HG02642 (cell line): ENCODE measurements around the gene PFKP.

Experiments used
- ATAC-seq: cut with Tn5 transposase; IDR thresholded peaks from one replicate; pipeline ENCODE4 v1.9.1; 2021; ENCODE audit warnings: mild to moderate bottlenecking; ENCODE audit not compliant: unreplicated experiment, poor library complexity

Gene PFKP

DNA sequence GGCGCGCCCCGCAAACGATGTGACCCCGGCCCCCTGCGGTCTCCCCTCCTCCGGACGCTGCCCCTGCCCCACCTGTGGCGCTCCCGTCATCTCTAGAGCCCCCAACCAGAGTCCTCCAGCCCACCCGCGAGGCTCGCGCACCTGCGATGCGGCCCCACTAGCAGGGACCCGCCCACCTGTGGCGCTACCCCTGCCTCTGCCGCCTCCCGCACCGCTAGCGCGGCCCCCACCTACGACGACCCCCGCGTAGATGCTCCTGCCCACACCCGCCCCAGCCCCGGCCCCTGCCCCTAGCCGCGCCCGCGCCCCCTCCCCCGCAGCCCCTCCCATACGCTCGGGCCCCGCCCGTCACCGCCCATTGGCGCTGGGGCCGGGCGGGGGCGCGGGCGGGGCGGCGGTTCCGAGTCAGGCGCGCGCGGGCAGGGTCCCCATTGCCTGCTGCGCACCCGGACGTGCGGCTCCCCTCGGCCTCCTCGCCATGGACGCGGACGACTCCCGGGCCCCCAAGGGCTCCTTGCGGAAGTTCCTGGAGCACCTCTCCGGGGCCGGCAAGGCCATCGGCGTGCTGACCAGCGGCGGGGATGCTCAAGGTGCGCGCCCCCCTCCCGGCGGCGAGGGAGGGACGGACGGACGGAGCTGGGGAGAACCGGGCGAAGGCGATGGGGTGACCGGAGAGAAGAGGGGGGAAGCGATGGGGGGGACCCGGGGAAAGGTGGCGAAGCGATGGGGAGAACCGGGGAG lies at the start of gene PFKP:
Gene PFKP, plus strand, starts transcription at position 431 of the 741 bp plus-strand sequence. Its CDS starts 48 bp downstream, at position 479.
- ATAC-seq: peak; percentile 49

DNA sequence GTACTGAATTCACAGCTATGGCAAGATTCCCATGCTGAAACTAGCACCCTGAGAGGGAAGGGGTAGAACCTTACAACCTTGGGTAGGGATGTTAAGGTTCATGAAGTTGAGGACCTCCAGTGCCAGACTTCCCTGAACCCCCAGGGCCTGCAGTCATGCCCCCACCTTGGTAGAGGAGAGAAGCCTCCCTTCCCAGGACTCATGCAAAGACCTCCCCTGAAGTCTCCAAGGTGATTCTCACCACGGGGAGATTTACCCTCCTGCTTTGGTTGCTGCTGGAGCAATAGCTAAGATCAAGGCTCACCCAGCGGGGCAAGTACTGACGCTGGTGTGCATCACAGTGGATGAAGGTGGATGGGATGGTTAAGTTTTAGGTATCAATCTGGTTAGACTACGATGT lies 49.1 kb upstream of the PFKP start:
- ATAC-seq: no peak

DNA sequence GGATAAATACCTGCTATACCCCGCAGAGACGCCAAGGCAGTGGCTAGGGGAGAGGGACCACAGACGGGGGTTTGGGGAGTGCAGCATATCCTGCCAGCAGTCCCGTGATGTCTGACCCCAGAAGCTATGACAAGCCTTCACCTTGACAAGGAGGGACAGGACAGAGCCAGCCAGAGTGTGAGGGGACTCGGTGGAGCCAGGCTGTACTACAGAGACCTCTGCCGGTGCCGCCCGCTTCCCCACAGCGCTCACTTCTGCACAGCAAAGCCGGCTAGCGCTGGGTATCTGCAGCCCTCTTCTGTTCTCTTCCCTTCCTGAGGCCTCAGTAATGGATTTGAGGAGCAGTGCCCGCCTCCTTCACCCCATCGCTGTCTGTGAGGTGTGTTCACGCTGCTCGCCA lies 47.0 kb upstream of the PFKP start:
- ATAC-seq: no peak

DNA sequence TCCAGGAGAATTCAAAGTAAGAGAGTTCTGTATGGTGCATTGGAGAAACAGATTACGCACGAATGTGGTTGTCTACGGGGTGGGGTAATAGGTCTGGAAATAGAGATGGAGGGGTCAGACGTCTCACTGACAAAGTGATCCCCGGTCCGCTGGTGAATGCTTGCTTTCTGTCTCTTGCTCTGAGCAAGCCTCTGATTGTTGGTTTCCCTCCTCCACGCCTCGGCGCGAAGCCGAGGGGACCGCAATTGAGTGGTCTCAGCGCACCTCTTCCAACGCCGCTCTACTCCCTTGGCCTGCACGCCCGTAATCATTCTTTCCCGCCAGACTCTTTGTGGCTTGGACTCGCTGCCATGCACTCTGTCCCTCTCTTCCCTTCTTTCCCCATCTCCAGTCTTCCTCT lies 46.5 kb upstream of the PFKP start:
- ATAC-seq: no peak

DNA sequence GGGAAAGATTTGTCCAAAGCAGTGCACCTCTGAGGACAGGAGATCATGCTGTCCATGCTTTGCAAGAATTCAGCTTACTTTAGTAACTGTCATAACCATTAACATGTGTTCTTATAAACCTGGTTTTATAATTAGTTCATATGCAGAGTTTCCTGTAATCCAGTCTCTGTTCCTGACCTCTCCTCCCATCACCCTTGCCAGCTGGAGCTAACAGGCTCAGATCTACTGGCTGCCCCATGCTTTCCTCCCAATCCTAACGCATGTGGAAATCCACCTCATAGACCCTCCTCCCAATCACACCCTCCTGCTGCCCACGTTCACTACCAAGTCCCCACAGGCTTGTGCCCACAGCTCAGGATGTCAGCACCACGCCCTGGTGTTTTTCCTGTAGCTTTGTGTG lies 45.3 kb upstream of the PFKP start:
- ATAC-seq: no peak

DNA sequence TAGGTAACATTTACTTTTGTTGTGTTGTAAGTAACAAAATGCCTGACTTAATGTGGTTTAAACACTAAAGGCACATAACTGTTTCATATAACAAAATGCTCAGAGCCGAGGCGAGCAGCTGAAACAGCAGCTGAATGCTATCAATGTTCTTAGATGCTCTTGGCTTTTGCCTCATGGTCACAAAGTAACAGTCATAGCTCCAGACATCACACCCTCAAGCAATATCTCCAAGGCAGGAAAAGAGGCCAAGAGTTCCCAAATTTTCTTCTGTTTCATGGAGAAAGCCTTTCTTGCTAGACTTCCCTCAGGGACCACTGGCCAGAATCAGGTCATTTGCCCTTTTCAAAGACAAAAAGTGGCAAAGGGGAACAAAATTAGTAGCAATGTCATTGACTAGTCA lies 43.5 kb upstream of the PFKP start:
- ATAC-seq: no peak

DNA sequence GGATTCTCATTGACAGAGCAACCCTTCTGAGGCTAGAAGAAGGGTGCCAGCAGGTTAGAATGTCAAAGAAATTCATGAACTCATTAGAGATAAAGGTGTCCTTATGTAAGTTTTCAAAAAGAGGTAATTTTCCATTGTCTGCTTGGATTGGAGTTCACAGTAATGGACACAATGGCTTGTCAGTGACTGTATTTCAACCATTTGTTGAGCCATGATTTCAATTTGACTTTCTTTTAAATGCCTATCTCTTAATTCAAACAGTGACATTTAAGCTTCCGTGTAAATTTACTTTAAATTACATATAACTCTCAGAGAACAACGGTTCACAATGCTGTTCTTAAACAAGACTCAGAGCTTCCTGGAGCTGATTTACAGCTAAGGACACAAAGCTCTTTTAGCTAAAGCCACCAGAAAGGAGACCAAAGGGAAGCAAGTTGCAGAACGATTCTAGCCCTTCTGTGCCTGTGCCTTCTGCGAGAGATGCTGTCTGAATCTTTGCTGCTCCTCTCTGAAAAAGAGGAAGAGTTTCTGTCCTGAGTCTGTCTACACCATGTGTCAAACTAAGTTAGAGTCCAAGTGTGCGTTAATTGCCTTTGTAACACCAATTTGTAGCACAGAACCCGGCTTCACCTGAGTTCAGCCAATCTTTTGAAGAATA lies 42.2 kb upstream of the PFKP start:
- no peak for ATAC-seq

DNA sequence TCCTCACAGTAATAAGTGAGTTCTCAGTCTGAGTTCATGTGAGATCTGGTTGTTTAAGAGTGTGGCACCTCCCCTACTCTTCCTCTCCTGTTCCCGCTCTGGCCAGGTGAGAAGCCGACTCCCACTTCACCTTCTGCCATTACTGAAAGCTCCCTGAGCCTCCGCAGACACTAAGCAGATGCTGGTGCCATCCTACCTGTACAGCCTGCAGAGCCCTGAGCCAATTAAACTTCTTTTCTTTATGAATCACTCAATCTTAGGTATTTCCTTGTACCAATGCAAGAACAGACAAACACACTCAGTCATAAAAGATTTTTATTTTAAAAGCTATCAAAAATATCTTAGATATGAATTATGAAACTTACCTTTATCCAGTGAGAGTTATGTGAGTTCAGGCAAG lies 39.5 kb upstream of the PFKP start:
- no peak for ATAC-seq

DNA sequence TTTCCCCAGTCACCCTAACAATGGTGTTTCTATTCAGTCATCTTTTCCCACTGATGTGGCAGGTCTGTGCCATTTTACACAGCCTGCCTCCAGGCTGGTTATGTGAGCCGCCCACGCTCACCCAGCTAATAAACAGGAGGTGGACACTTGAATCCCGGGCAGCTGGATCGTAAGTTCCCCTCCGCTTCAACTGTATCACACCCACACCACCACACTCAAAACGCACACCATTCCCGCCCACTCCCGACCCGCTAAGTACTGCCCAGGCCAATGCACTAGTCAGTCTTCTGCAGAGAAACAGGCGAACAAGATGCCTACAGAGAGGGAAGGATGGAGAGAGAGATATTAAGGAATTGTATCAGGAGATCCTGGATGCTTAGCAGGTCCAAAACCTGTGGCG lies 38.9 kb upstream of the PFKP start:
- no peak for ATAC-seq

DNA sequence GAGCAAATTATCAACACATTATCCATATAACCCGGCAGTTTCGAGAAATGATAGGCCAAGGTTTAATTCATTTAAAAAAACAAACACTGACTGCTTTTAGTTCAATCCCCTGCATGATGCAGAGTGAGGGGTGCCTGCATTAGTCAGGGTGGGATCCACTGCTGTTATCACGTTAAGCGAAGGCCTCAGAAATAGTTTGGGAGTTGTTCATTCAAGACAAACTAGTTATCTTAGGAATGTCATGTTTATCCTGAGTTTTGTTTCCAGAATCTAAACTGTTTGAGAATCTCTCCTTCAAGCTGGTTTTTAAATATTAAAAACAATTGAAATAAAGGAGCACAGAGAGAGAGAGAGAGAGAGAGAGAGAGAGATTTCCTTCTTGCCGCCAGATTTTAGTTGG lies 36.6 kb upstream of the PFKP start:
- no peak for ATAC-seq

DNA sequence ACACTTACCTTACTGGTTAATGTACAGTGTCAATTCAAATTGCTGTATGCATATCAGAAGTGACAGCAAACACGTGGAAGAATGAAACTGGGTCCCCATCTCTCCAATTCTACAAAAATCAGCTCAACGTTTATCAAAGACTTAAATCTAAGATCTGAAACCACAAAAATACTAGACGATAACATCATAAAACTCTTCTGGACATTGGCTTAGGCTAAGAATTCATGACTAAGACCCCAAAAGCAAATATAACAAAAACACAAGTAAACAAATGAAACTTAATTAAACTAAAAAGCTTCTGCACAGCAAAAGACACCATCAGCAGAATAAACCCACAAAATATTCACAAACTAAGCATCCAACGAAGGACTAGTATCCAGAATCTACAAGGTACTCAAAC lies 35.9 kb upstream of the PFKP start:
- ATAC-seq: no peak

DNA sequence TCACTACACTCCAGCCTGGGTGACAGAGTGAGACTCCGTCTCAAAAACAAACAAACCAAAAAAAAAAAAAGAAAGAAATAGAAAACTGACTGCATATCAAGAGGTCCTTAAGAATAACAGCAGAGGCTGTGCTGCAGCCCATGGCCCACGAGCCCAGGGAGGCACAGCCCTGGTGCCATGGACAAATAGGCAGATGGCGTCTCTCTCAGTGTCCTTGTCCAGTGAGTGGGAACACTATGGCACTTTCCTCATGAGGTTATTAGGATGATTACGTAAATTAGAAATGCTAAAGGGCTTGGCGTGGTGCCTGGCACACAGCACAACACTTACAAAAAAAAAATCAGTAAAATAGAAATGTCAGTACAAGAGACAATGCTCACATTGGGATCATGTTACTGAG lies 33.4 kb upstream of the PFKP start:
- ATAC-seq: no peak

DNA sequence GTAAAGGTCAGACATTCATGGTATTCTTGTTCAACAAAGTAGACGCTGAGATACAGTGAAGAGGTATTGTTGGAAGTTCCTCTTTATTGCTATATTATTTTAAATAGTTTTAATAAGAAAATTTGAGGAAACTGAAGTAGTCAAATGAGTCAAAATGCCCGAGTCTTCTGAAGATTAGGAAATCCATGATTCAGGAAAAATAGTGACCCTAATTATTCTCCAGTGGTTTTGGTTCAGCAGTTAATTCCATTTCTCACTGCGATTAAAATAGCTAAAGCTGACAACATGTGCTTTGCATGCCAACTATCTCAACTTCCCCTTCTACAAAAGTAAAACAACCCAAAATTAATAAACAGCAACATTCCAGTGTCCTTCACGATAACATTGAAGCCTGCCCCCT lies 32.7 kb upstream of the PFKP start:
- ATAC-seq: no peak

DNA sequence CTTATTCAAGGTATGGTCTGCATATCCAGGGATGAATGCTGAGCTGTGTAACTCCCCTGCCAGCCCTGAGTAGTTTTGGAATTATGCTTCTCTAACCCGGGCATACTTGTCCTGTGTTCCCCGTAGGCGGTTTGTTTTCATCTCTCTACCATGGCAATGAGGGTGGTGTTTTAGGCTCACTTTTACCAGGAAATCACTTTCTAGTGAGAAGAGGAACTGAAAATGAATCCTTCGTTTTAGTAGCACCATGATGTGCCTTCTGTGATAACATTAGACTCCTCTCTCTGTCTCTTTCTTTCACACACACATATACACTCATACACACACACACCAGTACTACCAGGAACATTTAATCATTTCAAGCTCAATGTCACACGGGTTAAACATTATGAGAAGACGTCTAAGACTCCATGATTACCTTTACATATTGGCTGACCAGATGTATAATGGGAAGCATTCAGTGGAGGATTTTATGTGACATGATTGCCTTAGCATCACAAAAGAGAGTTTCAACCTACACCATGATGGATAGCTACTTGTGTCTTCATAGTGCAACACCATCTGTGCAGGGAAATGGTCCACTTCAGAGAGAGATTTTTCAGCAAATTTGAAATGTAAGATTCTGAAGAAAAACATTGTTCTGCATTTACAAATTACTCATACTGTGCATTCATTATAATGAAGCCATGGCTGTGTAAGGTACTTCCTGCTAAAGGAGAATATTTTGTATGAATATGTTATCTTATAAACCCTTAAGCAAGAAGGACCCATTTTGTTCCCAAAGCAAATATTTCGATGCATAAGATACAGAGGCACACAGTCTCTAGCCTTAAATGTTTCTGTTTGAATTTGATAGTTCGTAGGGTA lies 31.0 kb upstream of the PFKP start:
- ATAC-seq: peak; percentile 96

DNA sequence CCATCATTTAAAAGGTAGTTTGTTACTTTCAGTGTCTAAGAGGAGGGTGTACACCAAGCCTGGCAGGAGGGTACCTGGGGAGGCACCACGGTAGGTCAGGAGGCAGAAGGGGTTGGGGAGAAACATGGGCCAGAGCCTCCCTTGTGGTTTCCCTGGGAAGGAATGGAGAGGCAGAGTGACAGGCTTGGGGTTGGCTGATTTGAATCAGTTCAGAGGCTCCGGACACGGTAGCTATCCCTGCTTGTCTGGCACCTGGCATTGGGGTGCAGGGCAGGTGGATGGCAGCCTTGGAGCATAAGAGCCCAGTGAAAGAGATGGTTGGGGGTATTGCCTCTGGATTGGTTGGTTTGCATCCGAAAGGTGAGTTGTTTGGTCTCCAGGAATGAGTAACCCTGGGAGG lies 30.2 kb upstream of the PFKP start:
- ATAC-seq: no peak

DNA sequence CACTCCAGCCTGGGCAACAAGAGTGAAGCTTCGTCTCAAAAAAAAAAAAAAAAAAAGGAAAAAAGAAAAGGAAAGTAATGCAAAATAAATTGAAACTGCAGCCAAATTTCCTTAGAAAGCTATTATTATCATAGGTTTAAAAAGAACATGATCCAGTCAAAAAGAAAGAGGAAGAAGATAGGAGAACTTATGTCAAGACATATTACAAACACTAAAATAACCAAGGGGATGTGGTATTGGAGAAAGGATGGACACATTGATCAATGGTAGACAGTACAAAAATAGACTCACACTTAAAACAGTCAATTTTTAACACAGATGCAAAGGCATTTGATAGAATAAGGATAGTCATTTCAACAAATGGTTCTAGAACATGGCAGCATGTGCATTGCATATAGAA lies 27.3 kb upstream of the PFKP start:
- no peak for ATAC-seq

DNA sequence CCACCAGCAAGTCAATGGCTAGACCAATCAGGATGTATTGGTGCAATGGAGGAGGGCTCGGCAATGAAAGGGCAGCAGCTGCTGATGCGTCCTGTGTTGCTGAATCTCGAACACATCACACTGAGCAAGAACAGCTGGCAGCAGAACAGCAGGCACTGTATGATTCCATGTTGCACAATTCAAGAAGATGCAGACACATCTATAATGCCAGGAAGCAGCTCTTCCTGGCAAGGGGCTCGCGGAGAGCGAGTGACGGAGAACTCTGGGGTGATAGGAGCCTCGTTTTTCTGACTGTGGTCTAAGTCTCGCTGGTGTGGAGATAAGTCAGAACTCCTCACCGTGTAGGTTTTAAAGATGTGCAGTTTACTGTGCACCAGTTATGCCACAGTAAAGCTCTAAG lies 24.8 kb upstream of the PFKP start:
- ATAC-seq: no peak

DNA sequence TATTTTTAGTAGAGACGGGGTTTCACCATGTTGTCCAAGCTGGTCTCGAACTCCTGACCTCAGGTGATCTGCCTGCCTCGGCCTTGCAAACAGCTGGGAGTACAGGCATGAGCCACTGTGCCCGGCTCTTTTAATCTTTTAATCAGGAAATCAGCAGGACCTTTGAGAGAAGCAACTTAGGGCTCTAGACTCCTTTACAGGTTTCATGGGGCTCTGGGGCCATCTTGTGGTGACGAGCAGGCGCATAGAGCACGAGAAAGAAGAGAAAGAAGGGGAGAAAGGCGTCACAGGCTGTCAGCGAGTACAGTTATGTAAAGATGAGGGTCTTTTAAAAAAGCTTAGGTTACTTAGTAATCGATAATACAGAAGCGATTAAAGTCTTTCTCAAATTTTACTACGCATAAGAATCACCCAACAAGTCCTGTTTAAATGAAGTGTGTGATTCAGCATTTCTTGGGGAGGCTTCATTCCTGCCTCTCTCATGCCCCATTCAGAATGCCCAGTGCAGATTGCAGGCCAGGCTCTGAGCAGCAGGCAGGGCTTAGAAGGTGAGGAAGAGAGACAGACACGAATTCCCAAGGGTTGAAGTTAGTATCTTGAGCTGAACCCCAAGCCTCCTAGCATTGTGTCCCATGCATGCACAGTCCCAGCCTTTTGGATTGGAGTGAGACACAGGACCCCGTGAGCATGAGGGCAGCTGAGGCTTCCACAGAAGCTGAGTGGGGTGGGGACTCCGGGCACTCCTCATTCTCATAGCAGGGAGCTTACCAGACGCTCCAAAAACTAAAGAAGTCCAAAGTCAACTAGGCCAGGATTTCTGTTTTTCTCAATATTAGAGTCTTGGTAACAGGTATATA lies 23.6 kb upstream of the PFKP start:
- ATAC-seq: peak; percentile 77

DNA sequence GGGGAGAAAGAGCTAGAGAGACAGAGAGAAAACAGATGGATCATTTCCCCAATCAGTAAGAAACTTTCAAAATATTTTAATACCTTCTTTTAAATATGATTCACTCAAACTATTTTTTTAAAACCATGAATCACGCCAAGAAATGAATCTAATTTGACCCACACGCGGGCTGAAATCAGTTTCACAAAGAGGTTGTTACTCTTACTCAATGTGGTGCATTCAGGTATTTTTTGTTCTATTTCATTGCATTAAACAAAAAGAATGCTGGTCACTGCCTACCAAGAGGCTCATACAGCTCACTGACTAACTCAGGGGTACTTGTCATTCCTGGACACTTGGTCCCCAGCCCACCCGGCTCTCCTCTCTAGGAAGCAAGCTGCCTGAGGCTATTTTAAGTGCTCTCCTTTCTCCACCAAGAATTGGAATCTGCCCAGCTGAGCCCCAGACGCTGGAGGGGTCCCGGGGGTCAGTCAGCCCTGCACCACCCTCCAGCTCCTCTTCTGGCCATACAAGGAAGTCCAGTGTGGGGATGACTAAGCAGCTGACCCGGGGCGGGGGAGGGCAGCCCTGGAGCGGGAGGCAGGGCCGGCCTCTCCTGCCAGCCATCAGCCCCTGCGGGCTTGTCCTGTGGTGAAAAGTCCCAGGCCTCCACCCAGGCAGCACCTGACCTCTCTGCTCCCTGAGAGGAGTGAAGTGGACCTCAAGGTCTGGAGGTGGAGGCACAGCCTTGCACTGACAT lies 21.7 kb upstream of the PFKP start:
- ATAC-seq: no peak
